NCI-H2227 (cell line): ENCODE results near the gene PPP2CA.
"Not testable (repeated sequence)": the region's sequence is repeated elsewhere in the genome, so short reads cannot be mapped to it uniquely, and the experiment has no call there.

ENCODE experiments used
- DNase-seq: peaks from one replicate; lab custom pipeline; 2025; ENCODE audit not compliant: unreplicated experiment; lab: John Stamatoyannopoulos, UW

The PPP2CA gene

DNA sequence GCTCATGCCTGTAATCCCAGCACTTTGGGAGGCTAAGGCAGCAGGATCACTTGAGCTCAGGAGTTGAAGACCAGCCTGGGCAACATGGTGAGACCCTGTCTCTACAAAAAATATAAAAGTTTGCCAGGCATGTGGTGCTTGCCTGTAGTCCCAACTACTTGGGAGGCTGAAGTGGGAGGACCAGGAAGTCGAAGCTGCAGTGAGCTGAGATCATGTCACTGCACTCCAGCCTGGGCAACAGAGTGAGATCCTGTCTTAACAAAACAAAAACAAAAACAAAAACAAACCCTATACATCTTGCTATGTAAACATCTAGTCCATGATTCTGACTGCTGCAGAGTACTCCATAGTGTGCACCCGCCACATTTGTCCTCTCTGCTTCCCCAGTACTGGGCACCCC is 19.8 kb upstream of the PPP2CA start:
- no peak for DNase-seq

GRCh38 chr5:134245101-134245604 is 19.3 kb upstream of the PPP2CA start:
- no peak for DNase-seq

DNA sequence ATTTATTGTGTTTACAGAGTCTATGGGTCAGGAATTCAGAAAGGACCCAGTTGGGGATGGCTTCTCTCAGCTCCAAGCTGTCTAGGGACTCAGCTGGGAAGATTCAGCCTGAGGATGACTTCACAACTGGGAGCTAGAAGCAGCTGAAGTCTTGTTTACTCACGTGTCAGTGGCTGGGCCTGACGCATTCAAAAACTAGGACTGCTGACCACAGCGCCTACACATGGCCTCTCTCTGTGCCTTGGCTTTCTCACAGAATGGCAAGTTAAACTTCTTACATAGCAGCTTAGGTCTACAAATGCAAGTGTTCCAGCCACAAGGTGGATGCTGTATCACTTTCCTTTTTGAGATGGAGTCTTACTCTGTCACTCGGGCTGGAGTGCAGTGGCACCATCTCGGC is 16.3 kb upstream of the PPP2CA start:
- no peak for DNase-seq

- DNase-seq: peak; percentile 44
Measured at GRCh38 chr5:134240421-134240962, 14.6 kb upstream of the PPP2CA start.

DNA sequence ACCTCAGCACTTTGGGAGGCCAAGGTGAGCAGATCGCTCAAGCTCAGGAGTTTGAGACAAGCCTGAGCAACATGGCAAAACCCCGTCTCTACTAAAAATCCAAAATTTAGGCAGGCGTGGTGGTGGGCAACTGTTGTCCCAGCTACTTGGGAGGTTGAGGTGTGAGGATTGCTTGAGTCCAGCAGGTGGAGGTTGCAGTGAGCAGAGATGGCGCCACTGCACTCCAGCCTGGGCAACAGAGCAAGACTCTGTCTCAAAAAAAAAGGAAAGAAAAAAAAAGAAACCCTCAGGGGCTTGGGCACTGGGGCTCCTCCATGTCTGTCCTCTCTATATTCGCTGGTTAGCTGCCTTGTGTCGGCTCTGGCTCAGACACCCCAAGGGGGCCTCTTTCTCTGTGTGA is 10.9 kb upstream of the PPP2CA start:
- DNase-seq: no peak

GRCh38 chr5:134236318-134236717 is 10.4 kb upstream of the PPP2CA start:
- no peak for DNase-seq

- no peak for DNase-seq
Measured at GRCh38 chr5:134228624-134229023, 2.8 kb upstream of the PPP2CA start.

DNA sequence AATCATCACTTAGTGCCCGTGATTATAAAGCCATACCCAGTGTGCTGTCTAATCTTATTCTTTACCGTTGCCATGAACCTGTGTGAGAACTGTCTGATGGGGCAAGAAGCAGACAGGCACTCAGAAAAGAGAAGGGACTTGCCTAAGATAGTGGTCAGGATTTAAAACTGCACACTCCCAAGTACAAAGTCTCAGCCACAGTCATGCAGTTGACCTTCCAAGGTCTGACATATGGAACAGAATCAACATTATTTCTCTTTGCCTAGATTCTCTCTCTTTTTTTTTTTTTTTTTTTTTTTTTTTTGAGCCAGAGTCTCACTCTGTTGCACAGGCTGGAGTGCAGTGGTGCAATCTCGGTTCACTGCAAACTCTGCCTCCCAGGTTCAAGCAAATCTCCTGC is 1.9 kb upstream of the PPP2CA start:
- no peak for DNase-seq

DNA sequence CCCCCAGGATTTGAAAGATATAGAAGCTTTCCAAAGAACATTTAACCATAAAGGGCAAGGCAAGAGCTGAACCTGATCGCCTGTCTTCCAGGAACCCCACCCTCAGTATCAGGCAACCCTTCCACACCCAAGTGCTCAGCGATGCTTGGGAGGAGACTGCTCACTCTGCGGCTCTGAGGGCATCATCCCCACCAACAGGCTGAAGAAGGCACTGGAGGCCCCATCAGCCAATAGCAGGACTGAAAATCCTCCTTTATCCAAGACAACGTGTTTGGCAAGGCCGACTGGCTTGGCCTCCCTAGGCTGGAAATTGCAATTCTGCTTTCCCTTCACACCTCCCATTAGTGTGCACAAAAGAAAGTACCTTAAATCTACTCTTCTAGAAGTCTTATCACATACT is 1.4 kb upstream of the PPP2CA start:
- DNase-seq: peak; percentile 78

DNA sequence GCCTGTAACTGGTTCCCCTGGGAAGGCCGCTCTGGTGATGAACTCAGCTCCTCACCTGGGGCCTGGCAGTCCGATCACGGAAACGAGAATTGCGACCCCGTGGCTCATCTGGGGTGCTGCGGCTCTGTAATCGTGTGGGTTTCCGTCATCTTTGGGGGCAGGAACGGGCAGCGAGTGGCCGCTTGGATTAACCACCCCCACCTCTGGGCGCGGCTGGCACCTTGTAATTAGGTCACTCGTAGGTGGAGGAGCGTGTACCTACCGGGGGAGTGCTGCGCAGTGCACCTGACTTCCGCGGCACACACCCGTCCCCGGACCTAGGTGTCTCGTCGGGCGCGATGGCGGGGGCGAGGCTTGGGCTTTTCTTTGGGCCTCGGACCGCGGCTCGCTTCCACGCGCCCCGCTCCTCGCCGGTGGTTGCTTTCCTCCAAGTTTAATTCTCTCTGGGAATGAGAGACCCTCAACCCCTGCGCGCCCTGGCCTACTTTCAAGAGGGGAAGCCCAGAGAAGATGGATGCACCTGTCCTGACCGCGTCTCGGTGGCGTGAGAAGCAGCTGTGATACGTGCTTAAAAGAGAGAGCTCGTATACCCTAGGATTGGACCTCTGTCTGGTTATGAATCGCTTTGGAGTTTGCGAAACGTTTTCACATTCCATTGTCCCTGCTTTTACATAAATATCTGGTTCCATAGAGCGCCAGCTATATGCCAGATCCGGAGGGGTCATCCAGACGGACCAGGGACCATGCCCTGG is 744 bp upstream of the PPP2CA start:
- DNase-seq: peak; percentile 58

DNA sequence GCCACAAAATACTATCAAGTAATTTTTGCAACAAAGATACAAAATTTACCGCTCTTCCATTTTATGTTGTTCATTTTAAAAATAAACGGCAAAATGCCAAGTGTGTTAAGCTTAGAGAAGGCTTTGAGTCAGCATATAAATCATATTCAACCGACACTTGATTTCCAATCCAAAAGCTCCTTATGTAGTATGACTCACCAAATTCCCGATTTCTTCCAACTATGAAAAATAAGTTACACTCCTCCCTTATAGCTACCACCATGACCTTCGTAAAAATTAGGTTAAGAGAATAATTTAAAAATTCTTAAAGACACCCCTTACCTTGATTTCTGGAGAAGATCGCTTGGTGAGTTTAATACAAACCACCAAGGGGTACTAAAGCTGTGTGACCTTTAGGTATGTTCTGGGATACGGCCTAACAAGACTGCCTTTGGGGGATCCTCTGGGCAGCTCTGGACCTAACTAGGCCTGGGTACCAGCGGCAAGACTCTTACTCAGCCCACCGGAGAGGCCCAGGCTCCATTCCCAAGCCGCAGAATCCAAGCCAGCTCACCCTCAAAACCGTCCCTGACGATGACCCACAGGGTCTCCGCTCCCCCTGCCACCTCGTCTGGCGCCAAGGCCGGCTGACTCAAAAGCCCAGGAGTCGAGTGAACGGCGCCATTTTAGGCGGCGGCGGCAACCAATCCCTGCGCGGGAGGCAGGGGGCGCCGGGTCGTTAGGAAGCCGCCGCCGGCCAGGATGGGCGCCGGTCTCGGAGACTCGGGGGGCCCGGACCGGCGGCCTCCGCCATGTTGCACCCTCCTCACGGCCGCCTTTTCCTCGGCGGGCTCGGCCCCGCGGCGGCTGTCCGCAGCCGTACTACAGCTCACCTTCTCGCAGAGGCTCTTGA is 739 bp downstream of the PPP2CA start:
- DNase-seq: peak; percentile 77

DNA sequence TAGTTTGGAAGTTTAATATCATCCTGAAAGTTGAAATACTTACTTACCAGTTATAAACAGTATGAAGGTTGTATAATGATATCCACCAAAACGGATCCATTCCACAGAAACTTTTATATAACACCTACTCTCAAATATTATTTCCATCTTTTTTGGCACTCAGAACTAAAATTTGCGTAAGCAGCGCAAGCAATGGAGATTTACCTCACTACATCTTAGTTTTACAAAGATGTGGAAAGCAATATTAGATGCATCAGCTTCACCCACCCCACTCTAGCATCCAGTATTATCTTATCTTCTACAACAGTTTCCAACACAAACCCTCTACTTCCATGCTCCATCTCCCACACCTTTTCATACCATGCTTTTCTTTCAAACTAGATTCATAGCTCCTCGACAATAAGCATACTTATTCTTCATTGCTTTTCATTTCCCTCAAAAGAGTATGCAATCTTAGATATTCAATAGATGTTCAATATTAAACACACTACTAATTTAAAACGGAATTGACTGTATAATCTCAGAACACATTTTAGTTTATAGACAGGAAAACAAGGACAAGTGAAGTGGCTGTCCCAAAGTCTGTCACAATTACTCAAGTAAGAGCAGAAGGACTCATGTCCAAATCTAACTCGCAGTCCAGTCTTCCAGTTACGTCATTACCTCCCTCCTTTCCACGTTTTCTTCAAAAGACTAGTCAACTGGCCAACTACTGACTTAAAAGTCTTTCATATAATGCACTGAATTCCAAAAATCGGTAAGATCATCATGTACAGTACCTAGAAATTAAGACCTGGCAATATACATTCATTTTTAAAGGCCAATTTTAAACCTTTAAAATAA is 2.2 kb downstream of the PPP2CA start:
- DNase-seq: no peak

- DNase-seq: not testable (repeated sequence)
Measured at GRCh38 chr5:134221690-134222089, 4.2 kb downstream of the PPP2CA start.

GRCh38 chr5:134215757-134216156 is 10.1 kb downstream of the PPP2CA start:
- no peak for DNase-seq

DNA sequence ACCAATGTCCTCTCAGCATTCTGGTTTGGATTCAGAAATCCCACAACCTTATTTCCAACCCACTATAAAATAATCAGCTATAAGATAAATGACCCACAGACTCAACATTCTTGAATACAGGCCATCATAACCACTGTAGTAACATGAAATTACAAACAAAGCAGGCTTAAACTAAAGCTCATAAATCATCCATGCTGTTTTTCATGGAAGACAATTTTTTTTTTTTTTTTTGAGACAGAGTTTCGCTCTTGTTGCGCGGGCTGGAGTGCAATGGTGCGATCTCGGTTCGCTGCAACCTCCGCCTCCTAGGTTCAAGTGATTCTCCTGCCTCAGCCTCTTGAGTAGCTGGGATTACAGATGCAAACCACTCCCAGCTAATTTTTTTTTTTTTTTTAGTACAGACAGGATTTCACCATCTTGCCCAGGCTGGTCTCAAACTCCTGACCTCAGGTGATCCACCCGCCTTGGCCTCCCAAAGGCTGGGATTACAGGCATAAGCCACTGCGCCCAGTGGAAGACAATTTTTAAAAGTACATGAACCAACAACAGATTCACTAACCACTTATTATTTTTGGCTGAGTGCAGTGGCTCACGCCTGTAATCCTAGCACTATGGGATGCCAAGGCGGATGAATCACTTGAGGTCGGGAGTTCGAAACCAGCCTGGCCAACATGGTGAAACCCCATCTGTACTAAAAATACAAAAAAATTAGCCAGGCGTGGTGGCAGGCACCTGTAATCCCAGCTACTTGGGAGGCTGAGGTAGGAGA is 14.4 kb downstream of the PPP2CA start:
- not testable (repeated sequence) for DNase-seq

DNA sequence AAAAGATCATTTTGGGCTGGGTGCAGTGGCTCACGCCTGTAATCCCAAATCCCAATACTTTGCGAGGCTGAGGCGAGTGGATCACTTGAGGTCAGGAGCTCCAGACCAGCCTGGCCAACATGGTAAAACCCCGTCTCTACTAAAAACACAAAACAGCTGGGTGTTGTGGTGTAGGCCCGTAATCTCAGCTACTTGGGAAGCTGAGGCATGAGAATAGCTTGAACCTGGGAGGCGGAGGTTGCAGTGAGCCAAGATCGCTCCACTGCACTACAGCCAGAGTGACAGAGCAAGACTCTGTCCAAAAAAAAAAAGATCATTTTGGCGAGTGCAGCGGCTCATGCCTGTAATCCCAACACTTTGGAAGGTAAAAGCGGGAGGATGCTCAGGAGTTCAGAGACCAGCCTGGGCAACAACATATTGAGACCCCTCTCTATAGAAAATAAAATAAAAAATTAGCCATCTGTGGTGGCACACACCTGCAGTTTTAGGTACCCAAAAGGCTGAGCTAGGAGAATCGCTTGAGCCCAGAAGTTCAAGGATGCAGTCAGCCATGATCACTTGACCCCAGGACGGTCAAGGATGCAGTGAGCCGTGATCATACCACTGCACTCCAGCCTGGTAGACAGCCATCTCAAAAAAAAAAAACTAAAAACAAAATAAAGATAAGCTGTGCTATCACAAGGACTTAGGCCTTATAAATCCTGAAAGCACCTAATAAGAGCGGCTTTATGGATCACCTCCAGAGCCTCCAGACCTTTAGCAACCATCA is 16.2 kb downstream of the PPP2CA start:
- no peak for DNase-seq

- no peak for DNase-seq
Measured at GRCh38 chr5:134207696-134208095, 18.2 kb downstream of the PPP2CA start.

GRCh38 chr5:134206627-134207160 is 19.2 kb downstream of the PPP2CA start:
- no peak for DNase-seq

- no peak for DNase-seq
Measured at GRCh38 chr5:134204575-134204974, 21.3 kb downstream of the PPP2CA start.
